ENCODE measurements around the gene CYFIP1. TPM values are rescaled to one million over a fixed set of nuclear protein-coding genes. Genes with fewer than 3 reads are reported as not detected.

Gene CYFIP1
- total RNA-seq, 1 donor from 2014 or later, result 116 TPM

DNA sequence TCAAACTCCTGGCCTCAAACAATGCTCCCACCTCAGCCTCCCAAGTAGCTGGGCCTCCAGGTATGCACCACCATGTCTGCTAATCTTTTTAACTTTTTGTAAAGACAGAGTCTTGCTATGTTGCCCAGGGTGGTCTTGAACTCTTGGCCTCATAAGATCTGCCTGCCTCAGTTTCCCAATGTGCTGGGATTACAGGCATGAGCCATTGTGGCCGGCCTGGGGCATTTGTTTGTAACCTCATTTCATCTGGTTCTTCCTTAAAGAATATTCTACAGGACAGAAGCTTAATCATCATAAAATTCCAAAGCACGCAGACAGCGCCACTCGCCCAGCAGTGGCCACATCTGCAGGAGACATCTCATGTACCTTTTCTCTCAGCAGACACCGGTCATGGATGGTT, 23.6 kb upstream of the CYFIP1 start:
- Histone ChIP-seq H3K79me2 (ENCODE audit: insufficient read depth, low read length) (no peaks in the 10 kb centered on the region), H3K9me3 (ENCODE audit: insufficient read depth, low read depth, low read length) (no peaks in the 10 kb centered on the region), H3K27ac (ENCODE audit: low read depth, low read length) (no peak overlapping the region), H2AFZ (ENCODE audit: low read depth, low read length) (no peak overlapping the region), H4K20me1 (ENCODE audit: insufficient read depth, low read length) (peaks cover 5% of the 10 kb centered on the region), H3K4me2 (ENCODE audit: low read length) (no peak overlapping the region), H3K4me3 (ENCODE audit: insufficient read depth, low read depth, low read length) (no peak overlapping the region), H3K9ac (ENCODE audit: low read length) (no peak overlapping the region), H3K27me3 (ENCODE audit: insufficient read depth, low read length) (no peaks in the 10 kb centered on the region), H3K36me3 (ENCODE audit: insufficient read depth, low read length) (peaks cover 43% of the 10 kb centered on the region), H3K4me1 (ENCODE audit: insufficient read depth, low read length) (no peaks in the 10 kb centered on the region)
- Mint-ChIP-seq H3K4me1 (ENCODE audit: low read depth, unreplicated experiment) (no peaks in the 10 kb centered on the region), H3K9me3 (ENCODE audit: unreplicated experiment) (no peaks in the 10 kb centered on the region), H3K4me3 (ENCODE audit: unreplicated experiment) (no peak overlapping the region), H3K27me3 (ENCODE audit: low read depth, unreplicated experiment) (no peaks in the 10 kb centered on the region), H3K36me3 (ENCODE audit: low read depth, unreplicated experiment) (peaks cover 15% of the 10 kb centered on the region), H3K27ac (ENCODE audit: unreplicated experiment) (no peak overlapping the region)
- TF ChIP-seq, protein P1, sequence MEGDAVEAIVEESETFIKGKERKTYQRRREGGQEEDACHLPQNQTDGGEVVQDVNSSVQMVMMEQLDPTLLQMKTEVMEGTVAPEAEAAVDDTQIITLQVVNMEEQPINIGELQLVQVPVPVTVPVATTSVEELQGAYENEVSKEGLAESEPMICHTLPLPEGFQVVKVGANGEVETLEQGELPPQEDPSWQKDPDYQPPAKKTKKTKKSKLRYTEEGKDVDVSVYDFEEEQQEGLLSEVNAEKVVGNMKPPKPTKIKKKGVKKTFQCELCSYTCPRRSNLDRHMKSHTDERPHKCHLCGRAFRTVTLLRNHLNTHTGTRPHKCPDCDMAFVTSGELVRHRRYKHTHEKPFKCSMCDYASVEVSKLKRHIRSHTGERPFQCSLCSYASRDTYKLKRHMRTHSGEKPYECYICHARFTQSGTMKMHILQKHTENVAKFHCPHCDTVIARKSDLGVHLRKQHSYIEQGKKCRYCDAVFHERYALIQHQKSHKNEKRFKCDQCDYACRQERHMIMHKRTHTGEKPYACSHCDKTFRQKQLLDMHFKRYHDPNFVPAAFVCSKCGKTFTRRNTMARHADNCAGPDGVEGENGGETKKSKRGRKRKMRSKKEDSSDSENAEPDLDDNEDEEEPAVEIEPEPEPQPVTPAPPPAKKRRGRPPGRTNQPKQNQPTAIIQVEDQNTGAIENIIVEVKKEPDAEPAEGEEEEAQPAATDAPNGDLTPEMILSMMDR (IDR thresholded peaks at IDR 0.05; ENCODE audit: insufficient read depth, low read depth, low read length), result no peak
- TF ChIP-seq EZH2 (IDR thresholded peaks at IDR 0.05; ENCODE audit: insufficient read depth, low read length), result no peak
- DNase-seq (ENCODE audit: low read depth), result no peak
- FAIRE-seq, result no peak

- no peak overlapping the region for H3K9ac ChIP-seq (ENCODE audit: low read length)
- no peaks in the 10 kb centered on the region for H3K27me3 ChIP-seq (ENCODE audit: insufficient read depth, low read length)
- no peaks in the 10 kb centered on the region for H3K79me2 ChIP-seq (ENCODE audit: insufficient read depth, low read length)
- no peak for DNase-seq (ENCODE audit: low read depth)
- no peak overlapping the region for H2AFZ ChIP-seq (ENCODE audit: low read depth, low read length)
- no peak overlapping the region for H3K4me3 ChIP-seq (ENCODE audit: insufficient read depth, low read depth, low read length)
- Mint-ChIP-seq H3K4me3 (ENCODE audit: unreplicated experiment) (no peak overlapping the region), H3K9me3 (ENCODE audit: unreplicated experiment) (no peaks in the 10 kb centered on the region), H3K36me3 (ENCODE audit: low read depth, unreplicated experiment) (peaks cover 15% of the 10 kb centered on the region), H3K27me3 (ENCODE audit: low read depth, unreplicated experiment) (no peaks in the 10 kb centered on the region), H3K4me1 (ENCODE audit: low read depth, unreplicated experiment) (no peaks in the 10 kb centered on the region), H3K27ac (ENCODE audit: unreplicated experiment) (no peak overlapping the region)
- H3K4me2 ChIP-seq (ENCODE audit: low read length), result no peak overlapping the region
- no peak for FAIRE-seq
- H3K27ac ChIP-seq (ENCODE audit: low read depth, low read length), result no peak overlapping the region
- H3K36me3 ChIP-seq (ENCODE audit: insufficient read depth, low read length), result peaks cover 40% of the 10 kb centered on the region
- peaks cover 5% of the 10 kb centered on the region for H4K20me1 ChIP-seq (ENCODE audit: insufficient read depth, low read length)
- H3K4me1 ChIP-seq (ENCODE audit: insufficient read depth, low read length), result no peaks in the 10 kb centered on the region
- H3K9me3 ChIP-seq (ENCODE audit: insufficient read depth, low read depth, low read length), result no peaks in the 10 kb centered on the region
- no peak for TF ChIP-seq EZH2 (IDR thresholded peaks at IDR 0.05; ENCODE audit: insufficient read depth, low read length)
Observed at GRCh38 chr15:23002920-23003319, 22.8 kb upstream of the CYFIP1 start.

- no peak overlapping the region for H3K27ac Mint-ChIP-seq (ENCODE audit: unreplicated experiment)
- H4K20me1 ChIP-seq (ENCODE audit: insufficient read depth, low read length), result no peaks in the 10 kb centered on the region
- H3K36me3 Mint-ChIP-seq (ENCODE audit: low read depth, unreplicated experiment), result peaks cover 5% of the 10 kb centered on the region
Observed at GRCh38 chr15:22995795-22996194, 15.6 kb upstream of the CYFIP1 start.

More at GRCh38 chr15:22995795-22996194, 15.6 kb upstream of the CYFIP1 start:
- Histone ChIP-seq H3K4me1 (ENCODE audit: insufficient read depth, low read length) (no peaks in the 10 kb centered on the region), H3K36me3 (ENCODE audit: insufficient read depth, low read length) (peaks cover 12% of the 10 kb centered on the region), H3K4me2 (ENCODE audit: low read length) (no peak overlapping the region), H3K79me2 (ENCODE audit: insufficient read depth, low read length) (no peaks in the 10 kb centered on the region), H3K9ac (ENCODE audit: low read length) (no peak overlapping the region), H3K9me3 (ENCODE audit: insufficient read depth, low read depth, low read length) (no peaks in the 10 kb centered on the region), H3K27me3 (ENCODE audit: insufficient read depth, low read length) (no peaks in the 10 kb centered on the region), H2AFZ (ENCODE audit: low read depth, low read length) (no peak overlapping the region), H3K27ac (ENCODE audit: low read depth, low read length) (no peak overlapping the region), H3K4me3 (ENCODE audit: insufficient read depth, low read depth, low read length) (no peak overlapping the region)
- DNase-seq (ENCODE audit: low read depth) (no peak), FAIRE-seq (no peak)
- TF ChIP-seq, protein P1 (IDR thresholded peaks at IDR 0.05; ENCODE audit: insufficient read depth, low read depth, low read length), result no peak
- no peak for TF ChIP-seq EZH2 (IDR thresholded peaks at IDR 0.05; ENCODE audit: insufficient read depth, low read length)
- Mint-ChIP-seq H3K4me3 (ENCODE audit: unreplicated experiment) (no peak overlapping the region), H3K27me3 (ENCODE audit: low read depth, unreplicated experiment) (no peaks in the 10 kb centered on the region), H3K4me1 (ENCODE audit: low read depth, unreplicated experiment) (peaks cover 10% of the 10 kb centered on the region), H3K9me3 (ENCODE audit: unreplicated experiment) (no peaks in the 10 kb centered on the region)

Data from astrocyte (in vitro differentiated cells and primary cell).